Epithelial cell of esophagus (primary cell): ENCODE results near the gene RTCA.
"Not testable (repeated sequence)": the region's sequence is repeated elsewhere in the genome, so short reads cannot be mapped to it uniquely, and the experiment has no call there.

Source experiments
- DNase-seq: peaks from one replicate; pipeline ENCODE4 v3.0.0; 2010; ENCODE audit warnings: low read depth
- H3K4me3 ChIP-seq: 2 replicates; pipeline ENCODE4 v1.5.1; 2011; ENCODE audit warnings: mild to moderate bottlenecking, low read length, control low read depth
- TF ChIP-seq, protein P1 (sequence below): IDR thresholded peaks from 2 replicates; pipeline ENCODE4 v1.5.1; 2011; ENCODE audit warnings: low read depth, mild to moderate bottlenecking, low read length, control low read depth, inconsistent platforms; ENCODE audit not compliant: insufficient read depth; ENCODE audit errors: missing control alignments

RTCA gene

DNA sequence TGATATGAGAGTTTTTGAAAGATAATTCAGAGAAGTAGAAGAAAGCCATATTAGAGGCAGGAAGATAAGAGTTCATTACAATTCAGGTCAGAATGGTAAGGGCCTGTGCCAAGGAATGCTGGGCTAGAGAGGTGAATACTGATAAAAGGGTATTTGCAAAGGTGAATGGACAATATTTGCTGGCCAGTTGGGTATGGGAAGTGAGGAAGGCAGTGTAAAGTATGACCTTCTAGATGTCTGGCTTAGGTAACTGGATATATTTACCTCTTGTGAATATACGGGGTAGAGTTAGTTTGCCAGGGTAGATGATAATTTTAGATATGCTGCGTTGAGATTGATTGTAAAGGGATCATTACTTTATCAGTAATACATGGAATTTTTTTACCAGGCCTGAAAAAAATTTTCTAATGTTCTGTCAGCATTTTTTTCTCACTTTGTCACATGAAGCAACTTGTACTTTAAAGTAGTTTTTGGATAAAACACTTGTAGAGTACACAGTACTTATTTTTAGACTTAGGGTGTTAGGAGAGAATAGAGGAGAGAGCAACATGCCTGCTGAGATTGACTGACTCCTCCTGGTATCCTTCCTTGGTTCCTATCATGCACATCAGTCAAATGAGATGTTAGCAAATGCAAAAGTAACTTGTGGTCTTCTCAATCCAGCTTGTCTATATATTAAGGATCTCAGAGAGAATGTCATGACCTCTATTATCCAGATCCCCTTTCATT, 14.1 kb downstream of the RTCA start:
- DNase-seq = no peak
- TF ChIP-seq, protein P1, sequence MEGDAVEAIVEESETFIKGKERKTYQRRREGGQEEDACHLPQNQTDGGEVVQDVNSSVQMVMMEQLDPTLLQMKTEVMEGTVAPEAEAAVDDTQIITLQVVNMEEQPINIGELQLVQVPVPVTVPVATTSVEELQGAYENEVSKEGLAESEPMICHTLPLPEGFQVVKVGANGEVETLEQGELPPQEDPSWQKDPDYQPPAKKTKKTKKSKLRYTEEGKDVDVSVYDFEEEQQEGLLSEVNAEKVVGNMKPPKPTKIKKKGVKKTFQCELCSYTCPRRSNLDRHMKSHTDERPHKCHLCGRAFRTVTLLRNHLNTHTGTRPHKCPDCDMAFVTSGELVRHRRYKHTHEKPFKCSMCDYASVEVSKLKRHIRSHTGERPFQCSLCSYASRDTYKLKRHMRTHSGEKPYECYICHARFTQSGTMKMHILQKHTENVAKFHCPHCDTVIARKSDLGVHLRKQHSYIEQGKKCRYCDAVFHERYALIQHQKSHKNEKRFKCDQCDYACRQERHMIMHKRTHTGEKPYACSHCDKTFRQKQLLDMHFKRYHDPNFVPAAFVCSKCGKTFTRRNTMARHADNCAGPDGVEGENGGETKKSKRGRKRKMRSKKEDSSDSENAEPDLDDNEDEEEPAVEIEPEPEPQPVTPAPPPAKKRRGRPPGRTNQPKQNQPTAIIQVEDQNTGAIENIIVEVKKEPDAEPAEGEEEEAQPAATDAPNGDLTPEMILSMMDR = no peak

DNA sequence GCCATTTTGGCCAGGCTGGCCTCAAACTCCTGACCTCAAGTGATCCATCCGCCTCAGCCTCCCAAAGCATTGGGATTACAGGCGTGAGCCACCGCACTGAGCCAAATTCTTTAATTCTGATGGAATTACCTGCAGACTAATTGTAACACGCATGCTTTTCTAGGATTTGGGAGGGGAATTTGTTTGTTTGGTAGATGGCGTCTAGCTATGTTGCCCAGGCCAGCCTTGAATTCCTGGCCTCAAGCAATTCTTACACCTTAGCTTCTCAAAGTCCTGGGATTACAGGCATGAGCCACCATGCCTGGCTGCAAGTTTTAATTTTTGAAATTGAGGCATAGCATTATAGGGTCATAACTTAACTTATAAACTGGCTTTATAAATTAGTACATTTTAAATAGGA, 18.6 kb downstream of the RTCA start:
- H3K4me3 ChIP-seq = no peak overlapping the region
- DNase-seq = no peak
- TF ChIP-seq, protein P1 = no peak

More for the DNA sequence above, 14.1 kb downstream of the RTCA start:
- no peak overlapping the region for H3K4me3 ChIP-seq

DNA sequence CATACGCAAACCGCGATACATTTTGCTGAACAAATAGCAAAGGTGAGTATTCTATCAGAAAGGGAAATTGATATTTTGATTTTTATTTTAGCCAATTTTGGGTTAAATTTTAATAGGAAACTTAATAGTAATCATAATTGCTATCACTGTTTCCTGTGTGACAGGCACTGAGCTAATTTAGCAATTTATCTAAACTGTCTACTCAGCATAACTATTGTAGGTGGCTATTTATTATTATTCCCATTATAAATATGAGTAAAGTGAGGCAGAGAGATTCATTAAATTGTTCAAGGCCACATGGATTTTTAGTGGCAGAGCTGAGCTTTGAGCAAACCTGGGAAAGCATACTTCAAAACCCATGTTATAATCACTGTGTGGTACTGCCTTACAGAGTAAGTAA, 21.1 kb downstream of the RTCA start:
- DNase-seq = no peak
- TF ChIP-seq, protein P1 = no peak
- no peak overlapping the region for H3K4me3 ChIP-seq

DNA sequence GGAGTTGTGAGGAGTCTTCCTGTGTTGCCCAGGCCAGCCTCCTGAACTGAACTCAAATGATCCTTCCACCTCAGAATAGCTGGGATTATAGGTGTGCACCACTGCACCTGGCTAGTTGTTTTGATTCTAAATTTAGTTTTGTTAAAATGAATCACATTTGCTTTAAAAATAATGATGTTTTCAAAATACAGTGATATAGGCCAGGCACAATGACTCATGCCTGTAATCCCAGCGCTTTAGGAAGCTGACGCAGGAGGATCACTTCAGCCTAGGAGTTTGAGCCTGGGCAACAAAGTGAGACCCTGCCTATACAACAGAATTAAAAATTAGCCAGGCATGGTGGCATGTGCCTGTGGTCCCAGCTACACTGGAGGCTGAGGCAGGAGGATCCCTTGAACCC, 24.3 kb downstream of the RTCA start:
- DNase-seq = no peak
- no peak overlapping the region for H3K4me3 ChIP-seq
- TF ChIP-seq, protein P1 = no peak

DNA sequence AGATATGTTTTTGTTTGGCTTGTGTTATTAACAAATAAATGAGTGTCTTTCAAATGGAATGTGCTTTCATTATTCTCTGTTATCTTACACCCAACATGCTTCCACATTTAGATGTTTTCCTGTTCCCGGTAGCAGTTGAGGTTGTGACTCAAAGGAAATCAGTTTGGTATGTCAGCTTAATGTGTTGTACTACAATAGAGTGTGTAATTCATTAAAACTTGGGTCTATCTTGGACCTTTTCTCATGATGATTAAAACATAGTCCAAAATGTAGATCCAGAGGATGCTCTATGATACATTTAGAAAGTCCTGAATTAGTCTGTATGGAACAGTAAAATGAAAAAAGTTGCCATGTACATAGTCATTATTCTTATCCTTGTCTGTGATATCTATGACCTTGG, 26.7 kb downstream of the RTCA start:
- H3K4me3 ChIP-seq = no peak overlapping the region
- no peak for DNase-seq
- TF ChIP-seq, protein P1 = no peak

DNA sequence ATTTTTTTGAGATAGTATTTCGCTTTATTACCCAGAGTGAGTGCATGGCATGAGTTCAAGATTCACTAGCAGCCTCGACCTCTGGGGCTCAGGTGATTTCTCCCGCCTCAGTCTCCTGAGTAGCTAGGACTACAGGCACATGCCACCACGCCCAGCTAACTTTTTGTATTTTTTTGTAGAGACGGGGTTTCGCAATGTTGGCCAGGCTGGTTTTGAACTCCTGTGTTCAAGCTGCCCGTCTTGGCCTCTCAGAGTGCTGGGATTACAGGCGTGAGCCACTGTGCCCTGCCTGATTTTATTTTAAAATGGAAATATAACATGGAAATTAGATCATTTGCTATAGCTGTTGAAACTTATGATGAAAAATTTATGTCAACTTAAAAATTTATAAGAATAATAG, 30.1 kb downstream of the RTCA start:
- TF ChIP-seq, protein P1 = no peak
- no peak for DNase-seq
- no peak overlapping the region for H3K4me3 ChIP-seq

DNA sequence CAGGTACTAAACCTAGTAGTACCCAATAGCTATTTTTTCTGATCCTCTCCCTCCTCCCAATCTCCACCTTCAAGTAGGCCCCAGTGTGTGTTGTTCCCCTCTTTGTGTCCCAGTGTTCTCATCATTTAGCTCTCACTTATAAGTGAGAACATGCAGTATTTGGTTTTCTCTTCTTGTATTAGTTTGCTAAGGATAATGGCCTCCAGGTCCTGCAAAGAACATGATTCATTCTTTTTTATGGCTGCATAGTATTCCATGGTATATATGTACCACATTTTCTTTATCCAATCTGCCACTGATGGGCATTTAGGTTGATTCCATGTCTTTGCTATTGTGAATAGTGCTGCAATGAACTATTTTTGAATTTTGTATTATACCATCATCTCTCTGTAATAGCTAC, 31.0 kb downstream of the RTCA start:
- DNase-seq, H3K4me3 ChIP-seq: not testable (repeated sequence)
